ENCODE measurements around the gene NLGN4X.
"Not testable (repeated sequence)": the region's sequence is repeated elsewhere in the genome, so short reads cannot be mapped to it uniquely, and the experiment has no call there.

NLGN4X gene

GRCh38 chrX:6005856-6006255, 222.8 kb downstream of the NLGN4X start:
- DNase-seq (ENCODE audit: low read depth), result no peak

- no peak for DNase-seq (ENCODE audit: low read depth)
Observed at GRCh38 chrX:6004529-6004928, 224.1 kb downstream of the NLGN4X start.

GRCh38 chrX:6002056-6002455, 226.6 kb downstream of the NLGN4X start:
- DNase-seq (ENCODE audit: low read depth), result no peak

GRCh38 chrX:5998901-5999300, 229.8 kb downstream of the NLGN4X start:
- no peak for DNase-seq (ENCODE audit: low read depth)

GRCh38 chrX:5998456-5998855, 230.2 kb downstream of the NLGN4X start:
- DNase-seq (ENCODE audit: low read depth), result no peak

- no peak for DNase-seq (ENCODE audit: low read depth)
Observed at GRCh38 chrX:5991393-5991792, 237.3 kb downstream of the NLGN4X start.

- no peak for DNase-seq (ENCODE audit: low read depth)
Observed at GRCh38 chrX:5979338-5979737, 249.3 kb downstream of the NLGN4X start.

- DNase-seq (ENCODE audit: low read depth), result no peak
Observed at GRCh38 chrX:5976332-5976731, 252.3 kb downstream of the NLGN4X start.

GRCh38 chrX:5971300-5971699, 257.4 kb downstream of the NLGN4X start:
- no peak for DNase-seq (ENCODE audit: low read depth)

- no peak for DNase-seq (ENCODE audit: low read depth)
Observed at GRCh38 chrX:5965406-5965805, 263.3 kb downstream of the NLGN4X start.

- no peak for DNase-seq (ENCODE audit: low read depth)
Observed at GRCh38 chrX:5959286-5959685, 269.4 kb downstream of the NLGN4X start.

GRCh38 chrX:5958523-5958922, 270.1 kb downstream of the NLGN4X start:
- no peak for DNase-seq (ENCODE audit: low read depth)

- no peak for DNase-seq (ENCODE audit: low read depth)
Observed at GRCh38 chrX:5957506-5957905, 271.2 kb downstream of the NLGN4X start.

GRCh38 chrX:5936438-5936837, 292.2 kb downstream of the NLGN4X start:
- no peak for DNase-seq (ENCODE audit: low read depth)

GRCh38 chrX:5928224-5928623, 300.4 kb downstream of the NLGN4X start:
- DNase-seq (ENCODE audit: low read depth), result no peak

GRCh38 chrX:5916945-5917344, 311.7 kb downstream of the NLGN4X start:
- no peak for DNase-seq (ENCODE audit: low read depth)

- no peak for DNase-seq (ENCODE audit: low read depth)
Observed at GRCh38 chrX:5915783-5916182, 312.9 kb downstream of the NLGN4X start.

GRCh38 chrX:5907207-5907606, 321.5 kb downstream of the NLGN4X start:
- DNase-seq (ENCODE audit: low read depth), result no peak

- not testable (repeated sequence) for DNase-seq (ENCODE audit: low read depth)
Observed at GRCh38 chrX:5903586-5904190, 325.0 kb downstream of the NLGN4X start.

- DNase-seq (ENCODE audit: low read depth), result no peak
Observed at GRCh38 chrX:5898463-5898862, 330.2 kb downstream of the NLGN4X start.

- no peak for DNase-seq (ENCODE audit: low read depth)
Observed at GRCh38 chrX:5891378-5891777, 337.3 kb downstream of the NLGN4X start.

- no peak for DNase-seq (ENCODE audit: low read depth)
Observed at GRCh38 chrX:5876984-5877596, 351.6 kb downstream of the NLGN4X start.

- DNase-seq (ENCODE audit: low read depth), result no peak
Observed at GRCh38 chrX:5870238-5870637, 358.4 kb downstream of the NLGN4X start.

GRCh38 chrX:5869786-5870185, 358.9 kb downstream of the NLGN4X start:
- DNase-seq (ENCODE audit: low read depth), result no peak

Data from stimulated activated CD8-positive, alpha-beta memory T cell treated with anti-CD3 and anti-CD28 coated beads, Interleukin-12 subunit alpha, Interleukin-12 subunit beta, amount 100 ng/mL, for 1 hour (primary cell).